C4-2B (cell line): ENCODE data around the gene MGARP.

ENCODE experiments used
- CTCF ChIP-seq: fragments of 450-650 bp; conservative IDR thresholded peaks from 2 replicates; pipeline ENCODE4 v1.5.1; 2017; ENCODE audit warnings: mild to moderate bottlenecking
- ZFX ChIP-seq: fragments of 450-650 bp; IDR thresholded peaks from 2 replicates; pipeline ENCODE4 v1.6.1; 2017

GRCh38 chr4:139273835-139274234, 6.2 kb downstream of the MGARP start:
- TF ChIP-seq CTCF: no peak
- TF ChIP-seq ZFX: no peak
